ENCODE data around the gene RAP1GAP. TPM values are rescaled to one million over a fixed set of nuclear protein-coding genes. Genes with fewer than 3 reads are reported as not detected.

The RAP1GAP gene
- total and polyA plus RNA-seq, 2 donors from 2014 or later: 39.2 to 200 TPM

DNA sequence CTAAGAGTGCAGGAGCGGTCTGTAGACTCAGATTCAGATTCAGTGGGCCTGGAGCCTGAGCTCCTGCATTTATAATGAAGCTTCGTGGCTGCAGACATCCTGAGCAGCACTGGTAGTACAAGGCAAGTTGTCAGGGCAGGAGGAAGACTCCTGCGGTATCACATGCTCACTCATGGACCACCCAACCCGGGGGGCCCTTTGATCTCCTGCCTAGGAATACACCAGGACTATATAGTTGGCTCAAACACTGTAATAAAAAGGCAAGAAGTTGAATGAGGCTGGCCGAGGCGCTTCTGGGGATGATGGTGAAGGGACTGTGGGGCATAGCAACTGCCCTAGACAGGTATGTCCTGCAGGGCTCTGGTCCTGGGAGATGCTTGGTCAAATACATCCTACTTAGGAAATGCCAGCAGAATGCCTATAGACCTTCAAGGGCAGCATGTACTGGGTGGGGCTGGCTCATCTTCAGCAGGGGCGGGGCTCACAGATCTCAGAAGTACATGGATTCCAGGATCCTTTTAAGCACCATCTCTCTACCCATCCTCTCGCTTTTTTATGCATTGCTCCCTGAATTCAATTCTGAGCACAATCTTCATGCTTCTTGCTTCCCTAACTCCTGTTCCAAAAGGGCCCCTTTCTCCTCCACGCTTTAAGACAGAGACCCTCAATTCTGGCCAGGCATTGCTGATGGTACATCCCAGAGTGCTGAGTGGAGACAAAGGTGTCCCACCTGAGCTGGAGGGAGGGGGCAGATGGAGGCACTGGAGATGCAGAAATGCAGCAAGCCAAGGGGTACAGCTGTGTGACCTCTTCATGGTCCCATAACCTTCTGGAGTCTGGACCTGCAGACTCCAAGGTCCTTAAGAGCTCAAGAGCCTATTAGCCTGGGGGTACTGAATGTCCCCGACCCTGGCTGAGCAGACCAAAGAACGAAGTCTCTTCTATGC, 2.1 kb upstream of the RAP1GAP start:
- Histone ChIP-seq H3K27me3 (ENCODE audit: control insufficient read depth, insufficient read depth, low read length) (peaks cover 2% of the 10 kb centered on the region), H3K4me3 (ENCODE audit: low read length in 3 of 3) (no peak overlapping the region), H3K9ac (ENCODE audit: low read length in 3 of 3) (no peak overlapping the region), H3K9me3 (ENCODE audit: control insufficient read depth in 2 of 3, insufficient read depth in 1 of 3, low read length in 3 of 3) (no peaks in the 10 kb centered on the region), H3K27ac (ENCODE audit: low read depth in 2 of 2, low read length in 2 of 2) (no peak overlapping the region), H3K36me3 (ENCODE audit: control insufficient read depth in 2 of 3, insufficient read depth in 3 of 3, low read length in 3 of 3) (no peaks in the 10 kb centered on the region), H3K4me1 (ENCODE audit: control insufficient read depth in 2 of 3, insufficient read depth in 2 of 3, low read depth in 1 of 3, low read length in 3 of 3) (peaks cover 5 to 35% (median 23%) of the 10 kb centered on the region in 3 donors)
- intact Hi-C loops (cut with DNase I): no loop called here
- no peak for FAIRE-seq
- no peak for TF ChIP-seq CTCF (IDR thresholded peaks at IDR 0.05; ENCODE audit: borderline replicate concordance, extremely low read depth, insufficient read depth)
- DNase-seq: no peak

GRCh38 chr1:21670059-21670881, 1.1 kb upstream of the RAP1GAP start:
- intact Hi-C loops (cut with DNase I): no loop called here
- no peak for TF ChIP-seq CTCF (IDR thresholded peaks at IDR 0.05; ENCODE audit: borderline replicate concordance, extremely low read depth, insufficient read depth)
- FAIRE-seq: no peak
- H3K4me1 ChIP-seq (ENCODE audit: control insufficient read depth in 2 of 3, insufficient read depth in 2 of 3, low read depth in 1 of 3, low read length in 3 of 3): peaks cover 5 to 35% (median 23%) of the 10 kb centered on the region in 3 donors
- no peak overlapping the region for H3K4me3 ChIP-seq (ENCODE audit: low read length in 3 of 3)
- H3K27ac ChIP-seq (ENCODE audit: low read depth in 2 of 2, low read length in 2 of 2): no peak overlapping the region
- DNase-seq: no peak
- H3K36me3 ChIP-seq (ENCODE audit: control insufficient read depth in 2 of 3, insufficient read depth in 3 of 3, low read length in 3 of 3): no peaks in the 10 kb centered on the region
- peak overlapping the region in 1 of 3 donors; percentile 15 for H3K9ac ChIP-seq (ENCODE audit: low read length in 3 of 3)
- H3K9me3 ChIP-seq (ENCODE audit: control insufficient read depth in 2 of 3, insufficient read depth in 1 of 3, low read length in 3 of 3): no peaks in the 10 kb centered on the region
- peaks cover 2% of the 10 kb centered on the region for H3K27me3 ChIP-seq (ENCODE audit: control insufficient read depth, insufficient read depth, low read length)

GRCh38 chr1:21668951-21669257, 253 bp downstream of the RAP1GAP start:
- no peak for FAIRE-seq
- TF ChIP-seq CTCF (IDR thresholded peaks at IDR 0.05; ENCODE audit: borderline replicate concordance, extremely low read depth, insufficient read depth): no peak
- Histone ChIP-seq H3K9ac (ENCODE audit: low read length in 3 of 3) (no peak overlapping the region), H3K27me3 (ENCODE audit: control insufficient read depth, insufficient read depth, low read length) (peaks cover 2% of the 10 kb centered on the region), H3K9me3 (ENCODE audit: control insufficient read depth in 2 of 3, insufficient read depth in 1 of 3, low read length in 3 of 3) (no peaks in the 10 kb centered on the region), H3K27ac (ENCODE audit: low read depth in 2 of 2, low read length in 2 of 2) (no peak overlapping the region), H3K4me1 (ENCODE audit: control insufficient read depth in 2 of 3, insufficient read depth in 2 of 3, low read depth in 1 of 3, low read length in 3 of 3) (peaks cover 5 to 35% (median 23%) of the 10 kb centered on the region in 3 donors), H3K36me3 (ENCODE audit: control insufficient read depth in 2 of 3, insufficient read depth in 3 of 3, low read length in 3 of 3) (no peaks in the 10 kb centered on the region), H3K4me3 (ENCODE audit: low read length in 3 of 3) (peak overlapping the region in 1 of 3 donors; percentile 52)
- peak in 2 of 5 donors; percentile 10 to 75 for DNase-seq
- intact Hi-C loops (cut with DNase I): no loop called here
